Osteocyte (in vitro differentiated cells): ENCODE results near the gene RELL1. TPM values are rescaled to one million over a fixed set of nuclear protein-coding genes. Genes with fewer than 3 reads are reported as not detected.

ENCODE experiments used
- DNase-seq: peaks from one replicate; pipeline ENCODE4 v3.0.0; 2021; ENCODE audit warnings: mixed read lengths; ENCODE audit not compliant: unreplicated experiment; ENCODE audit errors: extremely low spot score
- H3K27ac Mint-ChIP-seq: one replicate; pipeline ENCODE4 v1.8.0; 2021; ENCODE audit warnings: mild to moderate bottlenecking, mixed read lengths; ENCODE audit not compliant: unreplicated experiment
- H3K27me3 Mint-ChIP-seq: one replicate; pipeline ENCODE4 v1.8.0; 2021; ENCODE audit warnings: mixed read lengths; ENCODE audit not compliant: unreplicated experiment
- H3K36me3 Mint-ChIP-seq: one replicate; pipeline ENCODE4 v1.8.0; 2021; ENCODE audit warnings: mixed read lengths; ENCODE audit not compliant: unreplicated experiment
- H3K4me1 Mint-ChIP-seq: one replicate; pipeline ENCODE4 v1.8.0; 2021; ENCODE audit warnings: mixed read lengths; ENCODE audit not compliant: unreplicated experiment
- H3K4me3 Mint-ChIP-seq: one replicate; pipeline ENCODE4 v1.8.0; 2021; ENCODE audit warnings: mild to moderate bottlenecking, moderate library complexity, mixed read lengths; ENCODE audit not compliant: unreplicated experiment
- H3K9me3 Mint-ChIP-seq: one replicate; pipeline ENCODE4 v1.8.0; 2021; ENCODE audit warnings: mixed read lengths; ENCODE audit not compliant: unreplicated experiment
- total RNA-seq: library from RNA; stranded (reverse); gene quantifications from 2 replicates; pipeline ENCODE4 v1.2.1, GENCODE V29; 2021
- TF ChIP-seq, protein P1 (sequence below): fragments of 200-600 bp; sonication (generic); IDR thresholded peaks from 2 replicates; pipeline ENCODE4 v1.5.0; 2021; ENCODE audit warnings: antibody characterized with exemption, mild to moderate bottlenecking, moderate library complexity

RELL1 gene
- total RNA-seq, 1 donor from 2014 or later: 15.6 TPM

DNA sequence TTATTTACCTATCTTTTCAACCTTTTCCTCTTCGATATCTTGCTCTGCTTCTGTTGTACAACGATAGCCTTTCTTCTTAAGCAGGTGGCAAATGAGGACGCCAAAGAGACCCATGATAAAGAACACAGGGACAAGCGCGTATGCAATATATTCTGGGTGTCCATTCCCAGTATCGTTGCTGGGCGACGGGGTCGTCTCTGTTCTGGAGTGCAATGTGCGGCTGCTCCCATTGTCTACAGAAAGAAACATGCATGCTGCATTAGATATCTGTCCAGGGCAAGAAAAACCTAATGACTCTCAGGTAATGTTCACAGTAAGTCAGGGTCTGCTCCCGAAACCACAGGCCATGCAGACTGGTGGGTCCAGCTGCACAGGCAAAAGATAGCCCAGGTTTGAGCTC, 36.9 kb downstream of the RELL1 start:
- Mint-ChIP-seq H3K9me3 (peaks cover 2% of the 10 kb centered on the region), H3K27ac (no peak overlapping the region), H3K36me3 (peaks cover 10% of the 10 kb centered on the region), H3K4me3 (no peak overlapping the region), H3K27me3 (no peaks in the 10 kb centered on the region), H3K4me1 (peaks cover 10% of the 10 kb centered on the region)
- DNase-seq: no peak
- TF ChIP-seq, protein P1, sequence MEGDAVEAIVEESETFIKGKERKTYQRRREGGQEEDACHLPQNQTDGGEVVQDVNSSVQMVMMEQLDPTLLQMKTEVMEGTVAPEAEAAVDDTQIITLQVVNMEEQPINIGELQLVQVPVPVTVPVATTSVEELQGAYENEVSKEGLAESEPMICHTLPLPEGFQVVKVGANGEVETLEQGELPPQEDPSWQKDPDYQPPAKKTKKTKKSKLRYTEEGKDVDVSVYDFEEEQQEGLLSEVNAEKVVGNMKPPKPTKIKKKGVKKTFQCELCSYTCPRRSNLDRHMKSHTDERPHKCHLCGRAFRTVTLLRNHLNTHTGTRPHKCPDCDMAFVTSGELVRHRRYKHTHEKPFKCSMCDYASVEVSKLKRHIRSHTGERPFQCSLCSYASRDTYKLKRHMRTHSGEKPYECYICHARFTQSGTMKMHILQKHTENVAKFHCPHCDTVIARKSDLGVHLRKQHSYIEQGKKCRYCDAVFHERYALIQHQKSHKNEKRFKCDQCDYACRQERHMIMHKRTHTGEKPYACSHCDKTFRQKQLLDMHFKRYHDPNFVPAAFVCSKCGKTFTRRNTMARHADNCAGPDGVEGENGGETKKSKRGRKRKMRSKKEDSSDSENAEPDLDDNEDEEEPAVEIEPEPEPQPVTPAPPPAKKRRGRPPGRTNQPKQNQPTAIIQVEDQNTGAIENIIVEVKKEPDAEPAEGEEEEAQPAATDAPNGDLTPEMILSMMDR: no peak

DNA sequence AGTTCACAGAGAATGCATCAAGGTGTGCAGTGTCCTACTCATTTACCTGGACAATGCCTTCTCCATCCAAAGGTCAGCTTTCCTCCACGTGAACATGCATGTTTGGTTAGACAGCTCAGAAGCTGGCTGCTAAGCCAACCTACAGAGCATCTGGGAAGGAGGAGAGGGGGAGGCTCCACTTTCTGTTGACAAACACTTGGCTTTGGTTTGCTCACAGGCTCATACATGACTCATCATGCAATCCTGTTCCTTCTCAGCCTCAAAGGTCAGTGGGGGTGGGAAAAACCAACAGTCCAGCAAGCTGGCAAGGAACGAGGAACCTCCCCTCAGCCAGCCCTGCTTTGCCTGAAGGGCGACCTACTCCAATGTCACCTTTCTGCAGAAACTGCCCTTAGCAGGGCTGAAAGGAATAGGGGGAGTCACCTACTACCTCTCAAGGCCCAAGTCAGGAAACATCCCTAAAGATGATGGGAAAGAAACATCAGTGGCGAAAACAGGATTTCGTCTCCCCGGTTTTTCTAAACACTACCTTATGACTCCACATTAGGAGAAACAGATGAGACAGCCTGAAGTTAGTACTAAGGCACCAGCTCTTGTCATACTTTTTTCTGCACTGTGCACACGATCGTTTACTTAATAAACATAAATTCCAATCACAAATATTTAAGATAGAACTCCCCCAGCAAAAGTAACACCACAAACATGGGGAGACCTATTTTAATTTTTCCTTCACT, 37.9 kb downstream of the RELL1 start:
- Mint-ChIP-seq H3K27me3 (no peaks in the 10 kb centered on the region), H3K36me3 (peaks cover 10% of the 10 kb centered on the region), H3K4me3 (no peak overlapping the region), H3K4me1 (peaks cover 10% of the 10 kb centered on the region), H3K9me3 (no peaks in the 10 kb centered on the region), H3K27ac (no peak overlapping the region)
- no peak for DNase-seq
- TF ChIP-seq, protein P1: no peak

DNA sequence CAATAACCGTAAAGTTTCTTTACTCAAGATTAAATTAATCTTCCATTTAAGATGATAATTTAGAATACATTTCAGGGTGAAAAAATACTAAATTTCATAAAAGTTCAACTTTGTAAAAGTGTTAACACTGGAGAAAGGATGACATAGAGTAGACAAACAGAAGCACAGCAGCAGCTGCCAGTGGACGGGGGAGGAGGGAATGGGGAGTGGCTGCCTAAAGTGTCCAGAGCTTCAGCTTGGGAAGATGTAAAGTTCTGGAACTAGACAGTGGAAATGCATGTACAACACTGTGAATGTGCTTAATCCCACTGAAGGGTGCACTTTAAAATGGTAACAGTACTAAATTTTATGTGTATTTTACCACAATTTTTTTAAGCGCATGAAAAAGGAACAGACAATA, 39.9 kb downstream of the RELL1 start:
- Mint-ChIP-seq H3K9me3 (no peaks in the 10 kb centered on the region), H3K36me3 (peaks cover 10% of the 10 kb centered on the region), H3K4me1 (peaks cover 10% of the 10 kb centered on the region), H3K4me3 (no peak overlapping the region), H3K27me3 (no peaks in the 10 kb centered on the region), H3K27ac (no peak overlapping the region)
- TF ChIP-seq, protein P1: no peak
- DNase-seq: no peak

DNA sequence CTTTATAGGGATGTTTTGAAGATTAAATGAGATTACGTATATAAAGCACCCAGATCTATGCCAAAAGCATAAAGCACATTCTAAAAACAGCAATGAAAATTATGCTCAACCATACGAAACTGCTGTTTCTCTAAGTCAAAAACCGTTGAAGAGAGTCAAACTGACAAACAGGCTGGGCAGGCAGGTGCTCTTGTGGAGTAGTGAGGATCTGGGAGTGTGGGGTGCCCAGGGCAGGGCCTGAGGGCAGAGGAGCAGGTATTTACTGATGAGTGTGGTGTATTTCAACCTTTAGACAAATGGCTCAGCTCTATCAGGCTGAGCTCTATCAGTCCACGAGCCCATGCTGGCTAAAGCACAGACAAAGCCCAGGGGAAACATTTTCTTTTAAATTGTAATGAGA, 40.4 kb downstream of the RELL1 start:
- H3K9me3 Mint-ChIP-seq: no peaks in the 10 kb centered on the region
- no peaks in the 10 kb centered on the region for H3K27me3 Mint-ChIP-seq
- H3K4me1 Mint-ChIP-seq: peaks cover 10% of the 10 kb centered on the region
- no peak for DNase-seq
- no peak overlapping the region for H3K4me3 Mint-ChIP-seq
- H3K27ac Mint-ChIP-seq: no peak overlapping the region
- TF ChIP-seq, protein P1: no peak
- peaks cover 10% of the 10 kb centered on the region for H3K36me3 Mint-ChIP-seq

DNA sequence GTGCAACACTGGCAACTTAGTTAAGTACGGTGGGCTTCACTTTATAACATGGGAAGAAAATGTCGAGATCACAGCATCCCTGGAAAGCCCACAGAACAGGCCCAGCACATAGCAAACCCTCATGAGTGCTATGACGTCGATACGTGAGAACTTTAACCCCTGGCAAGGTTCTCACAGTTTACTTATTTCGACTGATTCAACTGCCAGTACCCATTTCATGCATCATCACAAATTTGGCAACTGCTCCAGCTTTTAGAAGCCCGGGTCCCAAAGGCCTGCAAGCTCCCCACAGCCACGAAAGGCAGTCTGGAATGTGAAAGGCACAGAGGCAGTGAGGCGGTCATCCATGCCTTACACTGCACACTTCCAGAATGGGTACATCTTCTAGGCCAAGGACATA, 41.2 kb downstream of the RELL1 start:
- Mint-ChIP-seq H3K4me1 (peaks cover 10% of the 10 kb centered on the region), H3K36me3 (peaks cover 10% of the 10 kb centered on the region), H3K27me3 (no peaks in the 10 kb centered on the region), H3K27ac (no peak overlapping the region), H3K9me3 (no peaks in the 10 kb centered on the region), H3K4me3 (no peak overlapping the region)
- no peak for DNase-seq
- TF ChIP-seq, protein P1: no peak
